Stimulated activated naive CD4-positive, alpha-beta T cell (primary cell): ENCODE measurements around the gene SRP14.
"Not testable (repeated sequence)": the region's sequence is repeated elsewhere in the genome, so short reads cannot be mapped to it uniquely, and the experiment has no call there.

Source experiments
- DNase-seq, 6 experiments: peaks; one replicate each; lab custom pipeline; 2025; lab: John Stamatoyannopoulos, UW

Gene SRP14

GRCh38 chr15:40029979-40030893, 8.7 kb downstream of the SRP14 start:
- DNase-seq = peak in 1 of 6 experiments; percentile 14

GRCh38 chr15:40028853-40029252, 10.1 kb downstream of the SRP14 start:
- no peak for DNase-seq

GRCh38 chr15:40028193-40028592, 10.8 kb downstream of the SRP14 start:
- DNase-seq = no peak

GRCh38 chr15:40016224-40016865, 22.6 kb downstream of the SRP14 start:
- DNase-seq = no peak

DNA sequence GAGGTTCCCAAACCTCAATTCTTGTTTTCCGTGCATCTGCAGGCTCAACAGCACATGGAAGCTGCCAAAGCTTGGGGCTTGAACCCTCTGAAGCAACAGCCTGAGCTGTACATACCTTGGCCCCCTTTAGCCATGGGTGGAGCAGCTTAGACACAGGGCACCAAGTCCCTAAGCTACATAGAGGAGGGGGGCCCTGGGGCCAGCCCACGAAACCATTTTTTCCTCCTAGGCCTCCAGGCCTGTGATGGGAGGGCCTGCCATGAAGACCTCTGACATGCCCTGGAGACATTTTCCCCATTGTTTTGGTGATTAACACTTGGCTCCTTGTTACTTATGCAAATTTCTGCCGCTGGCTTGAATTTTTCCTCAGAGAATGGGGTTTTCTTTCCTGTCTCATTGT, 24.6 kb downstream of the SRP14 start:
- no peak for DNase-seq

- not testable (repeated sequence) for DNase-seq
Measured at GRCh38 chr15:40013372-40013771, 25.6 kb downstream of the SRP14 start.

GRCh38 chr15:40011303-40011702, 27.7 kb downstream of the SRP14 start:
- DNase-seq = no peak

DNA sequence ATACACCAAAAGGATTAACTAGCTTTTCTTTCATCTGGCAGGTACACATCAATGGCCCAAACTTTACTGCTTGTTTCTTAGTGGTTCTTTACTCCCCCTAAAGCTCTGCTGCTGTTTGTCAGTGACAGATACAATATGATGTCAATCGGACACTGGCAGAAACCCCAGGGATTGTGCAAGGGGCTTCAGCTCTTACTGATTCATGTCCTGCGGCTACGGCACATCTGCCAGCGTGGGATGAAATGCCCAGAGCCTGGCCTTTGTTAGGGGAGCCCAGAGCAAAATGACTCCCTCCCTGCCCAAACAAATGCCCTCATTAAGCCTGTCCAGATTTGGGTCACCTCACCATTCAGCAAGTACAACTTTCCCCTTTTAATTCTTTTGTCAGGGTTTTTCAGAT, 28.3 kb downstream of the SRP14 start:
- DNase-seq = no peak

- no peak for DNase-seq
Measured at GRCh38 chr15:40008061-40008765, 30.8 kb downstream of the SRP14 start.

- DNase-seq = no peak
Measured at GRCh38 chr15:40006646-40007045, 32.3 kb downstream of the SRP14 start.

- no peak for DNase-seq
Measured at GRCh38 chr15:40006003-40006402, 33.0 kb downstream of the SRP14 start.

DNA sequence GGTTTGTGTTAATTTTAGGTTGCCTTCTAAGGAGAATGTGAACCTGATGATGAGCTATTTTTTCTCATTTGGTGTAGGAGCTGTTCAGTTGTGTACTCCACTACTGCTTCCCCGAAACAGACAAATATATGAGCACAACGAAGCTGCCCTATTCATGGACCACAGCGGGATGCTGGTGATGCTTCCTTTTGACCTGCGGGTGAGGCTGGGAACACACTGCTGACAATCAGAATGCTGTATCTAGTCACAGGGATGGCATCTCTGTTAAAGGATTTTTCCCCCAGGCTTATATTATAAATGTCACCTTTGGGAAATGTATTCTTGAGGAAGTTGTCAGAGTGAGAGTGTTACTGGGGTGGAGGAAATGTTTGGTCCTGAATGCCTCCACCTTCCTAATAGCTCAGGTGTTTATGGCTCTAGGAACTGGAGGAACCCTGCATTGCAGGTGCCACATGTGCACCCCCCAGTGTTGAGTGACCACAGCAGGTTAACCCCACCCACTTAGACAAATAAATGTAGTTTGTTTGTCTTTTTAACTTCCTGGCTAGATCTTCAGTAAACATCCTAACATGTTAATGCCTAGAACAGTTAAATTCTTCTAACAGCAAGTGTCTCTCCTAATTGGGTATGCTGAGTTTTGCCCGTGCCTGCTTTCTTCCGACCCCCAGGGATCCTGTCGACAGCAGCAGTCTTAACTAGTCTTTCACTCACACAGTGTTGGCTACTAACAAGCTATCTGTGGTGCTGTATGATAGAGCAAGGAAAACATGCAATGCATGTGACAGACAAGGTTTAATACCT, 35.7 kb downstream of the SRP14 start:
- no peak for DNase-seq

DNA sequence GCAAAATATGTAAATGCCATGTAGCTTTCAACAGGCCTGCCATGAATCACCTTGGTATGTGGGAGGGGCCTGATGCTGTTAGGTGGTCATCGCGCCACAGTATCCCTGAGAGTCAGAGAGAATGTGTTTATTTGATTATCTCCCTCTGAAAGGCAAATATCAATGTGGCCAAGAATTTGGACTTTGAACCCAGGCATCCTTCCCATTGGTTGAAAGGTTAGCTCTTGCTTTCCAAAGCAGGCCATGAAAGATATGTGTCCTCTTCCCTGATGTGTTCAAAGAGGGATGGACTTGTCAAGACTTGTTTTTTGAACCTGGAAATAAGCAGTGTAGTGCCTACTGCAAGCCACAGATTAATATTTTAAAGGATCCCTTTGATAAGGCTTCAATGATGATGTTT, 36.7 kb downstream of the SRP14 start:
- no peak for DNase-seq

GRCh38 chr15:39999538-40000200, 39.3 kb downstream of the SRP14 start:
- no peak for DNase-seq

- DNase-seq = no peak
Measured at GRCh38 chr15:39998511-39999077, 40.4 kb downstream of the SRP14 start.

- no peak for DNase-seq
Measured at GRCh38 chr15:39997639-39998038, 41.3 kb downstream of the SRP14 start.

DNA sequence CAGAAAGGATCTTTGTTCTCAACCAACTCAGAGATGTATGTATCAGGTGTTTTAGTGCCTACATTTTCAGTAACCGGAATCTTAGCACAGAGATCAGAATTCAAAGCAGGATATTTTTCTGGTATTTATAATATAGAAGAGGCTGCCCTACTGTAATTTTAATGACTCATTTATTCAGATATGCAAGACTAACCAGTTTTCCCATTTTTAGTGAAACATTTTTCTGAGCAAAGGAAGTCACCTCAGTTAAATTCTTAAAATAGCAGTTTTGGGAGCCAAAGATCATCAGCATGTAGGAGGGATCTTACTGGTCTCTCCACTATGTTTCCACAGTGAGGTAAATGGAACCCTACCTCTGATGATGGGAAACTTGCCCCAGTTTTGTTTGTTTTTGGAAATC, 42.0 kb downstream of the SRP14 start:
- no peak for DNase-seq

DNA sequence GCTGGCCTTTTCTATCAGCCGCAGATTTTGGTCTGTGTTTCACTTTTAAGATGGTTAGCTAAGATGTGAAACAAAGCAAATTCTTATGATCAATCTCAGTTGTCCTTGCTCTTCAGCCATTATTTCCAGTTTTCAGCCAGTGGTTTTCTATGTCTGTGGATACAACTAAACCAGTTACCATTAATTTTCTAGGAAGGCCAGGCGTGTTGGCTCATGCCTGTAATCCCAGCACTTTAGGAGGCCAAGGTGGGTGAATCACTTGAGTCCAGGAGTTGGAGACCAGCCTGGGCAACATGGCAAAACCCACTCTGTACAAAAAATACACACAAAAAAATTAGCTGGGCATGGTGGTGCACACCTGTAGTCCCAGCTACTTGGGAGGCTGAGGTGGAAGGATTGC, 42.8 kb downstream of the SRP14 start:
- not testable (repeated sequence) for DNase-seq

GRCh38 chr15:39992953-39993352, 46.0 kb downstream of the SRP14 start:
- DNase-seq = not testable (repeated sequence)

DNA sequence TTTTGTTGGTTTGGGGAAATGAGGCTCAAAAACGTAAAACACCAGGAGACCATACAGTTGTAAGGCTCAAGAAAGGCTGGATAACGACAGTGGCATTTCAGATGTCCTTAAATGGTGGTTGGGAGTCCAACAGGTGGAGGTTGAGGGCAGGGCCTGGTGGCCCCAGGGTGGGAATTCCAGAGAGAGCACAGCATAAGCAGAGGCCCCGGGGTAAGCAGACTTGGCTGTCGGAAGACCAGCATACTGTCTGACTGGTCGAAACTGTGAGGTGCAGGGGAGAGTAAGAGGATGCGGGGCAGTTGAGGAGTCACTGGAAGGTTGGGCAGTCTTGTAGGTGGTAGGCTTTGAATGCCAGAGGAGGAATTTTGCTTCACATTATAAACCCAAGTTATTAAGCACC, 48.3 kb downstream of the SRP14 start:
- DNase-seq = no peak

DNA sequence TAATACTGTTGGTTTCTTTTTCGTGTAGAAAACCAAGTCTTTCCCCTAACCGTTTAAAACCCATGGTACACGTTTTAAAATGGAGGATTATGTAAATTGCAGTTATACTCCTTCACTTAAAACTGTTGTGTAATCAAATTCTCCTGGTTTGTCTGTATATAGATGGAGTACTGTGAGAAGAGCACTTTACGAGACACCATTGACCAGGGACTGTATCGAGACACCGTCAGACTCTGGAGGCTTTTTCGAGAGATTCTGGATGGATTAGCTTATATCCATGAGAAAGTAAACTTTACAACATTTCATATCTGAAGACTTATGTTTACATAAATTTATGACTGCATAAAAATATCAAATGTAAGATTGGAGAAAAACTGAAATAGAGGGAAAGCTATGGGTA, 51.2 kb downstream of the SRP14 start:
- no peak for DNase-seq
